GM23248 (cell line): ENCODE data around the gene WDR72. TPM values are rescaled to one million over a fixed set of nuclear protein-coding genes. Genes with fewer than 3 reads are reported as not detected.
"Not testable (repeated sequence)": the region's sequence is repeated elsewhere in the genome, so short reads cannot be mapped to it uniquely, and the experiment has no call there.

Experiments
- DNase-seq: peaks from one replicate; pipeline ENCODE4 v3.0.0-alpha.2; 2015
- H2AFZ ChIP-seq: fragments of 200-600 bp; sonication (generic); 2 replicates; pipeline ENCODE4 v1.6.1; 2016; ENCODE audit warnings: antibody characterized with exemption
- H3F3A ChIP-seq: fragments of 200-600 bp; sonication (generic); 2 replicates; pipeline ENCODE4 v1.6.1; 2016; ENCODE audit warnings: mild to moderate bottlenecking, antibody characterized with exemption, mixed run types; ENCODE audit not compliant: insufficient read depth
- H3K27ac ChIP-seq: fragments of 200-600 bp; sonication (generic); 2 replicates; pipeline ENCODE4 v1.5.1; 2016; ENCODE audit warnings: mild to moderate bottlenecking
- H3K27me3 ChIP-seq: fragments of 200-600 bp; sonication (generic); replicated peaks from 2 replicates; pipeline ENCODE4 v1.6.1; 2016; ENCODE audit warnings: mild to moderate bottlenecking; ENCODE audit not compliant: insufficient read depth
- H3K36me3 ChIP-seq: fragments of 200-600 bp; sonication (generic); 2 replicates; pipeline ENCODE4 v1.6.1; 2016; ENCODE audit warnings: low read depth, mild to moderate bottlenecking
- H3K4me1 ChIP-seq: fragments of 200-600 bp; sonication (generic); 2 replicates; pipeline ENCODE4 v1.6.1; 2016; ENCODE audit warnings: mild to moderate bottlenecking; ENCODE audit not compliant: insufficient read depth
- H3K4me2 ChIP-seq: fragments of 200-600 bp; sonication (generic); one replicate; pipeline ENCODE4 v1.6.1; 2016; ENCODE audit warnings: mild to moderate bottlenecking; ENCODE audit not compliant: unreplicated experiment
- H3K4me3 ChIP-seq: fragments of 200-600 bp; sonication (generic); 2 replicates; pipeline ENCODE4 v1.5.1; 2016; ENCODE audit warnings: mild to moderate bottlenecking
- H3K79me2 ChIP-seq: fragments of 200-600 bp; sonication (generic); 2 replicates; pipeline ENCODE4 v1.6.1; 2016; ENCODE audit warnings: mild to moderate bottlenecking; ENCODE audit not compliant: insufficient read depth
- H3K9ac ChIP-seq: fragments of 200-600 bp; sonication (generic); 2 replicates; pipeline ENCODE4 v1.6.1; 2016; ENCODE audit warnings: mild to moderate bottlenecking
- H3K9me2 ChIP-seq: fragments of 200-600 bp; sonication (generic); 2 replicates; pipeline ENCODE4 v1.6.1; 2016; ENCODE audit warnings: mixed run types, mild to moderate bottlenecking, moderate library complexity; ENCODE audit not compliant: insufficient read depth
- H3K9me3 ChIP-seq: fragments of 200-600 bp; sonication (generic); one replicate; pipeline ENCODE4 v1.6.1; 2017; ENCODE audit warnings: low read depth
- H4K20me1 ChIP-seq: fragments of 200-600 bp; sonication (generic); 2 replicates; pipeline ENCODE4 v1.6.0; 2016; ENCODE audit not compliant: insufficient read depth
- EZH2 ChIP-seq: fragments of 200-600 bp; sonication (generic); IDR thresholded peaks from 2 replicates; pipeline ENCODE4 v1.6.1; 2018; ENCODE audit warnings: antibody characterized with exemption, mild to moderate bottlenecking; ENCODE audit not compliant: insufficient read depth, poor library complexity, severe bottlenecking
- EZH2phosphoT487 ChIP-seq: fragments of 200-600 bp; sonication (generic); IDR thresholded peaks from 2 replicates; pipeline ENCODE4 v1.6.1; 2018; ENCODE audit warnings: antibody characterized with exemption, moderate library complexity, mild to moderate bottlenecking, low read depth; ENCODE audit not compliant: insufficient read depth
- WGBS, 2 experiments: methylation state at CpG; one replicate each; pipeline ENCODE4 v1.1.6; 2015 to 2017; ENCODE audit warnings: low lambda C conversion rate in 2 of 2, low coverage in 1 of 2; ENCODE audit errors: missing lambda C conversion rate in 2 of 2; 5-methylcytosine and 5-hydroxymethylcytosine counted together
- in situ Hi-C: fragments of 300-500 bp; cut with MboI; formaldehyde crosslinking; loops from 2 replicates; pipeline ENCODE4 v1.15.0; 2020
- polyA plus RNA-seq: library from polyadenylated mRNA; unstranded; fragments of >200 nt; fragmentation: Nextera tagmentation; extraction: Ambion mirVana; gene quantifications from 2 replicates; pipeline ENCODE4 v1.2.1, GENCODE V29; 2016
- total RNA-seq: library from RNA; depleted of rRNA; stranded (reverse); fragments of >200 nt; shearing (Covaris generic); gene quantifications from 2 replicates; pipeline ENCODE4 v1.2.3, GENCODE V29; 2014

The WDR72 gene
- total and polyA plus RNA-seq, 2 experiments from 2014 or later = not detected

DNA sequence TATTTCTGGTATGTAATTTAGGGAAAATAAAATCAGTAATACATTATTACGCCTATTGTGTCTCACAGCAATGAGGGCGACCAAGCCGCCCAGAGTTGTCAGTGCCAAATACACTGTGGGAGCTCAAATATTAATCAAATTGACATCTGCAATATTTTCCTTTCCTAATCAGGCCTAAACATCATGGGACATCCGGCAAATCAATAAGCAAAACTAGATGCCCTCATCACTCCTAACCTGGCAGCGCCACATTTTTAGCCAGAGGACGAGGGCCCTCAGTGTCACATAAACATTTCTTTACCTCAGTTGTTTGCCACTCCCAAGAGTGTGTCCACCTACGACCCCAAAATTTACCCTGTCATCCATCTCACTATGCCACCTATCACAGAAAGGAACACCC lies 64.1 kb downstream of the WDR72 start:
- no peaks in the 10 kb centered on the region for H3K9me3 ChIP-seq
- WGBS, 2 experiments = 36 to 43% methylated on average over 7 of the region's 7 CpGs

DNA sequence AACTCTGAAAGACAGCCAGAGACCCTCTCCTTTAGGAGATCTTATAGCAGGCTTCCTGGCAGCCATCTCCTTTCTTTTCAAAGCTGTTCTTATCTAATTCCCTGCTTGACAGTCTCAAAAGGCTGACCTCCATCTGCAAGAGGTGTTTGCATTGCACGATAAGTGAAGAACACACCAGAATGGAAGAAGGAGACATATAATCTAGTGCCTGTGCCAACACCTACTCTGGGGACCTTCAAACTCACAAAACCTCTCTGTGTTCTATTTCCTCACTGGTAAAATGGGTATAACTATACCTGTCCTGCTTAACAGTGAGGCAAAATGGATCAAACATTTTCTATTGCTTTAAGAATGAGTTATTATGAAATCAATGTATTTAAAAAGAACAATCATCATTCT lies 65.0 kb downstream of the WDR72 start:
- H2AFZ ChIP-seq = no peak overlapping the region
- WGBS, 2 experiments = 21 to 30% methylated on average over 1 of the region's 1 CpG
- TF ChIP-seq EZH2 (no peak), EZH2phosphoT487 (no peak)
- H3K4me3 ChIP-seq = no peak overlapping the region
- no peak overlapping the region for H3K4me2 ChIP-seq
- H3F3A ChIP-seq = no peaks in the 10 kb centered on the region
- no peaks in the 10 kb centered on the region for H4K20me1 ChIP-seq
- DNase-seq = no peak
- H3K27ac ChIP-seq = no peak overlapping the region
- H3K79me2 ChIP-seq = no peaks in the 10 kb centered on the region
- H3K4me1 ChIP-seq = no peaks in the 10 kb centered on the region
- H3K27me3 ChIP-seq = no peaks in the 10 kb centered on the region
- in situ Hi-C loops = no loop called here
- no peaks in the 10 kb centered on the region for H3K9me3 ChIP-seq
- no peak overlapping the region for H3K9ac ChIP-seq
- no peaks in the 10 kb centered on the region for H3K36me3 ChIP-seq
- H3K9me2 ChIP-seq = no peaks in the 10 kb centered on the region

More for the DNA sequence above, 64.1 kb downstream of the WDR72 start:
- Histone ChIP-seq H3F3A (no peaks in the 10 kb centered on the region), H3K79me2 (no peaks in the 10 kb centered on the region), H3K9ac (no peak overlapping the region), H4K20me1 (no peaks in the 10 kb centered on the region), H3K27ac (no peak overlapping the region), H3K4me2 (no peak overlapping the region), H3K27me3 (no peaks in the 10 kb centered on the region), H3K4me3 (no peak overlapping the region), H3K36me3 (no peaks in the 10 kb centered on the region), H2AFZ (no peak overlapping the region), H3K9me2 (no peaks in the 10 kb centered on the region), H3K4me1 (no peaks in the 10 kb centered on the region)
- DNase-seq = no peak
- in situ Hi-C loops = no loop called here
- TF ChIP-seq EZH2phosphoT487 (no peak), EZH2 (no peak)

DNA sequence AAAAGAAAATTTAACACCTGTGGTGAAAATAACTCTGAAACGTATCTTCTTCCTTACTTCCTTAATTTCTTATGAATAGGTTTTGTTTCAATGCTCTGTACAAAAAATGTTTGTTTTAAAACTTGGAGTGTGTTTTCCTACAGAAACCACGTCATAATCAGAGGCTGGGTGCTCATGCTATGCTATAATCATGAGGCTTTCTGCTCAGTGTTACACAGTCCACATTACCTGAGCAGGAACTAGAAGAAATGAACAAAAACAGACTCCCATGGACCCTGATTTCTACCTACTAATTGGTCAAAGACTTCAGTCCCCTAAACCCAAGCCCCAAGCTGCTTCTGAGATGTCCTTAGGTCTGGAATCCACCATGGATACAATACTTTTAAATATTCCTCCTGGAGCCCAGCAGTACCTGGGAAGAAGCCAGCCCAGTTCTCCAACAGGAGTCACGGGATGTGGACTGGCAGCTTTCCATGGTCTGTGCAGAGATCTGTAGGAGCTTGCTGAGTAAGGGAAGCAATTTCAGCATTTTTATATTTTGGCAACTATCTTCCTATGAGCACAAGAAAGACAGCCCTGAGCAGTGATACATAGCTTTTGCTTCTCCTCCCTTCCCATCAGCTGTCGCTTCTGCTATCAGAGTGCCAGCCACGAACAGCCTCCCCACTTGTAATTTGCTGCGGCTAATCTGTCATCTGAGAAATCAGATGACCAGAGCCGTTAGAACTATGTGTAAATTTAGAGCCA lies 65.6 kb downstream of the WDR72 start:
- WGBS, 2 experiments = 3% methylated on average over 7 of the region's 7 CpGs
- no peak for DNase-seq
- in situ Hi-C loops = no loop called here
- no peaks in the 10 kb centered on the region for H3K9me2 ChIP-seq
- no peaks in the 10 kb centered on the region for H3F3A ChIP-seq
- H3K4me3 ChIP-seq = no peak overlapping the region
- H3K27ac ChIP-seq = no peak overlapping the region
- H3K4me1 ChIP-seq = no peaks in the 10 kb centered on the region
- no peaks in the 10 kb centered on the region for H4K20me1 ChIP-seq
- H3K27me3 ChIP-seq = no peaks in the 10 kb centered on the region
- H2AFZ ChIP-seq = no peak overlapping the region
- H3K9ac ChIP-seq = no peak overlapping the region
- no peak for TF ChIP-seq EZH2
- TF ChIP-seq EZH2phosphoT487 = no peak
- no peak overlapping the region for H3K4me2 ChIP-seq
- no peaks in the 10 kb centered on the region for H3K36me3 ChIP-seq
- no peaks in the 10 kb centered on the region for H3K79me2 ChIP-seq
- no peaks in the 10 kb centered on the region for H3K9me3 ChIP-seq

DNA sequence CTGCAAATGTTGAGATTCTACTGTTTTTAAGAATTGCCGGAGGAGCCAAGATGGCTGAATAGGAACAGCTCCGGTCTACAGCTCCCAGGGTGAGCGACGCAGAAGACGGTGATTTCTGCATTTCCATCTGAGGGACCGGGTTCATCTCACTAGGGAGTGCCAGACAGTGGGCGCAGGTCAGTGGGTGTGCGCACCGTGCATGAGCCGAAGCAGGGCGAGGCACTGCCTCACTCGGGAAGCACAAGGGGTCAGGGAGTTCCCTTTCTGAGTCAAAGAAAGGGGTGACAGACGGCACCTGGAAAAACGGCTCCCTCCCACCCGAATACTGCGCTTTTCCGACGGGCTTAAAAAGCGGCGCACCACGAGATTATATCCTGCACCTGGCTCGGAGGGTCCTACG lies 75.3 kb downstream of the WDR72 start:
- H3K9me3 ChIP-seq, DNase-seq, H3K36me3 ChIP-seq, H3K27me3 ChIP-seq, H3K9ac ChIP-seq, in situ Hi-C loops, H3K4me2 ChIP-seq, H3K4me3 ChIP-seq, H3K79me2 ChIP-seq, H3F3A ChIP-seq, H3K27ac ChIP-seq, H3K9me2 ChIP-seq, H4K20me1 ChIP-seq, H2AFZ ChIP-seq, H3K4me1 ChIP-seq: not testable (repeated sequence)
- 58 to 60% methylated on average over 21 to 23 of the region's 23 CpGs for WGBS, 2 experiments

DNA sequence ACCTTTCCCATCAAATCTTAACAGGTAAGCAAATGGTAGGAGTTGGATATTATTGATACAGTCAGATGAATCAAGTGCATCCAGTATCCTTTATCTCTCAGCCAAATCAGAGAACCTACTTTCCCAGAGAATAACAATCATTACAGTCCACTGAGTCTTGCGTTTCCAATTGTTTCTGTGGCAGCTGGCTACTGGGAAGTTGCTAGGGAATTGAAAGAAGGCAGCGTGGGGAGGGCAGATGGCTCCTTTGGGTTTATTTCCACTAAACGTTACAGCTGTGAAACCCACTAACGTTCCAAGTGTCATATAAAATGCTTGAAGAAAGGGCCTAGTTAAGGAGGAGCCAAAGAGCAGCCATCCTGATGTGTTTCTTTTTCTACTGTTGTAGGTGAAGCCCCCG lies 78.4 kb downstream of the WDR72 start:
- Histone ChIP-seq H3K9me3 (no peaks in the 10 kb centered on the region), H3K79me2 (no peaks in the 10 kb centered on the region), H3F3A (no peaks in the 10 kb centered on the region), H4K20me1 (no peaks in the 10 kb centered on the region), H3K4me2 (no peak overlapping the region), H3K27ac (no peak overlapping the region), H3K4me1 (no peaks in the 10 kb centered on the region), H3K9ac (no peak overlapping the region), H3K36me3 (no peaks in the 10 kb centered on the region), H3K27me3 (no peaks in the 10 kb centered on the region), H3K9me2 (no peaks in the 10 kb centered on the region), H2AFZ (no peak overlapping the region), H3K4me3 (no peak overlapping the region)
- DNase-seq = no peak
- in situ Hi-C loops = no loop called here
- TF ChIP-seq EZH2 = no peak
- no peak for TF ChIP-seq EZH2phosphoT487
- 14% methylated on average over 5 of the region's 5 CpGs for WGBS, 2 experiments
